ENCODE data around the gene ZNF547. TPM values are rescaled to one million over a fixed set of nuclear protein-coding genes. Genes with fewer than 3 reads are reported as not detected.
"Not testable (repeated sequence)": the region's sequence is repeated elsewhere in the genome, so short reads cannot be mapped to it uniquely, and the experiment has no call there.

Gene ZNF547
- total RNA-seq, 2 experiments from 2014 or later = 4.6 TPM

DNA sequence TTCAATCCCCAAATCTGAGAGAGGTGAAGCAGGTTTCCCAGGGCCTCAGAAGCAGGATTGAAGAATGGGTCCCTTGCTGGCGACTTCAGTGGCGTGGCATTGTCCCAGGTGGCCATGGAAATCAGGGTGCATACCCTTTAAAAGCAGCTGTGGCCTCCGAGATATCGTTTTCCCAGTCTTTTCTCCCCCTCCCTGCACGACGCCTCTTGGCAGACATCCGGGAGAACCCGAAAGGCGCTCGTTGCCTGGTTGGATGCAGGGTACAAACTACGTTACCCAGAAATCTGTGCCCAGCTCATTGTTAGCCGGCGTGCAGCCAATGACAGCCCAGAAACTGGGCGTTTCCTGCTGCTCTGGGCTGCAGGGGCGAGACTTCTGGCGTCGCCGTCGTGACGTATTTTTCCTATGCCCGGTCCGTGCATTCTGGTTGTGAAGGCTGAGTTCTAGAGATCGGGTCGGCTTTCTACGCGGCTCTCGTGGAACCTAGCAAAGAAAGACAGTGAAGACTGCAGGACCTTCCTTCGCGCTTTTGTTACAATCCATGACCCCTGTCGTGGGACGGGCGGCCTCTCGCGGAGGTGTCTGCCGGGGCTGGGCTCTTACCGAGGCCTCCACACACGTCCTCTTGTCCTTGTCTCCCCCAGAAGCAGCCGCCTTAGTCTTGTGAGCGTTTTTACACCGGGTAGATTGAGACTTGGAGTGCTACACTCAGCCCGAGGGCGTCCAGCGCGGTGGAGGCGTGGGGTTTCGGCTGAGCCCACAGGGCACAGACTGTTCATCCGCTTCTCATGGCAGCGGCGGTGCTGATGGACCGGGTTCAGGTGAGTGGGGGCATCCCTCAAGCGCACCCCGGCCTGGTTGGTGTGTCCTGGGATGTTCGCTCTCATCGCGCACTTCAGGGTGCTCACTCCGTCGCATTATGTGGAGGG lies 12.2 kb upstream of the ZNF547 start, which contains the start of gene ZNF304:
Gene ZNF304, plus strand, starts transcription at position 395 of the 929 bp plus-strand sequence. Its CDS starts 394 bp downstream, at position 789.
- H3K4me3 Mint-ChIP-seq = peak within 1 kb of the TSS; percentile 84
- ChIA-PET POLR2A (interaction anchor here (0.6 kb wide), 1 partner anchor 572 kb away, joined by 4 read pairs; no protein-coding TSS in a partner anchor), CTCF (interaction anchor here (1.4 kb wide), 1 partner anchor 565 kb away, joined by 3 read pairs; the partner anchor contains the start of gene ZNF417)
- peak; percentile 93 for DNase-seq
- H3K27ac Mint-ChIP-seq = peak within 1 kb of the TSS; percentile 93
- H3K4me1 Mint-ChIP-seq = peaks cover 34% of the 10 kb centered on the region
- peaks cover 61% of the 10 kb centered on the region for H3K36me3 Mint-ChIP-seq (ENCODE audit: low read depth)
- H3K9me3 Mint-ChIP-seq = peaks cover 41% of the 10 kb centered on the region
- no peaks in the 10 kb centered on the region for H3K27me3 Mint-ChIP-seq

- Mint-ChIP-seq H3K4me3 (peak overlapping the region; percentile 84), H3K4me1 (peaks cover 34% of the 10 kb centered on the region), H3K27me3 (no peaks in the 10 kb centered on the region), H3K27ac (peak overlapping the region; percentile 93), H3K36me3 (ENCODE audit: low read depth) (peaks cover 69% of the 10 kb centered on the region), H3K9me3 (peaks cover 45% of the 10 kb centered on the region)
- POLR2A ChIA-PET = no interaction called here
- no peak for DNase-seq
- CTCF ChIA-PET = no interaction called here
These were observed 11.5 kb upstream of the ZNF547 start for GRCh38 chr19:57351867-57352266.

DNA sequence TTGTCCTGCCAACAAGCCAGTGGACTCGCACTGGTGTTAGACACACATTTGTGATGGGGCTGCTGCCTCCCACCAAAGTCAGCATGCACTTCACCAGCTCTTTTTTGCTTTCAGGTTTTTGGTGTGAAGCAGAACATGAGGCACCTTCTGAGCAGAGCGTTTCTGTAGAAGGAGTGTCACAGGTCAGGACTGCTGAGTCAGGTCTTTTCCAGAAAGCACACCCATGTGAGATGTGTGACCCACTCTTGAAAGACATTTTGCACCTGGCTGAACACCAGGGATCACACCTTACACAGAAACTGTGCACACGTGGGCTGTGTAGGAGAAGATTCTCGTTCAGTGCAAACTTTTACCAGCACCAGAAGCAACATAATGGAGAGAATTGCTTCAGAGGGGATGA lies 7.4 kb upstream of the ZNF547 start:
- CTCF ChIA-PET = interaction anchor here (1.2 kb wide), 1 partner anchor 34 kb away, joined by 4 read pairs; the partner anchor contains the start of gene ZNF548
- no peak for DNase-seq

DNA sequence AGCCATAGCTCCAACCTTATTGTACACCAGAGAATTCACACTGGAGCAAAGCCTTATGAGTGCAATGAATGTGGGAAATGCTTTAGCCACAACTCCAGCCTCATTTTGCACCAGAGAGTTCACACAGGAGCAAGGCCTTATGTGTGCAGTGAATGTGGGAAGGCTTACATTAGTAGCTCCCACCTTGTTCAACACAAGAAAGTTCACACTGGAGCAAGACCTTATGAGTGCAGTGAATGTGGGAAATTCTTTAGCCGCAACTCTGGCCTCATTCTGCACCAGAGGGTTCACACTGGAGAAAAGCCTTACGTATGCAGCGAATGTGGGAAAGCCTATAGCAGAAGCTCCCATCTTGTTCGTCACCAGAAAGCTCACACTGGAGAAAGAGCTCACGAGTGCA lies 5.9 kb upstream of the ZNF547 start:
- Mint-ChIP-seq H3K27ac (no peak overlapping the region), H3K36me3 (ENCODE audit: low read depth) (peaks cover 77% of the 10 kb centered on the region)
- CTCF ChIA-PET = interaction anchor here (1.3 kb wide), 1 partner anchor 32 kb away, joined by 5 read pairs; the partner anchor contains the start of gene ZNF548

More for the DNA sequence above, 7.4 kb upstream of the ZNF547 start:
- Mint-ChIP-seq H3K4me1 (peaks cover 27% of the 10 kb centered on the region), H3K27ac (no peak overlapping the region), H3K4me3 (no peak overlapping the region), H3K27me3 (no peaks in the 10 kb centered on the region), H3K9me3 (peaks cover 58% of the 10 kb centered on the region), H3K36me3 (ENCODE audit: low read depth) (peaks cover 88% of the 10 kb centered on the region)
- POLR2A ChIA-PET = no interaction called here

GRCh38 chr19:57359300-57359699 lies 4.1 kb upstream of the ZNF547 start:
- H3K36me3 Mint-ChIP-seq (ENCODE audit: low read depth) = peaks cover 71% of the 10 kb centered on the region
- H3K4me1 Mint-ChIP-seq = peaks cover 15% of the 10 kb centered on the region
- no peaks in the 10 kb centered on the region for H3K27me3 Mint-ChIP-seq
- no peak for DNase-seq
- H3K4me3 Mint-ChIP-seq = no peak overlapping the region
- ChIA-PET POLR2A (no interaction called here), CTCF (no interaction called here)
- H3K27ac Mint-ChIP-seq = no peak overlapping the region
- peaks cover 52% of the 10 kb centered on the region for H3K9me3 Mint-ChIP-seq

More for the DNA sequence above, 5.9 kb upstream of the ZNF547 start:
- POLR2A ChIA-PET = no interaction called here
- peaks cover 12% of the 10 kb centered on the region for H3K4me1 Mint-ChIP-seq
- no peaks in the 10 kb centered on the region for H3K27me3 Mint-ChIP-seq
- H3K4me3 Mint-ChIP-seq = no peak overlapping the region
- no peak for DNase-seq
- H3K9me3 Mint-ChIP-seq = peaks cover 60% of the 10 kb centered on the region

- H3K4me3 Mint-ChIP-seq = peak overlapping the region; percentile 88
- ChIA-PET POLR2A (interaction anchor here (0.6 kb wide), 1 partner anchor 217 kb away, joined by 3 read pairs; the partner anchor contains the start of gene ZNF416), CTCF (interaction anchor here (0.5 kb wide), 1 partner anchor 9 kb away, joined by 3 read pairs; no protein-coding TSS in a partner anchor)
- peak overlapping the region; percentile 98 for H3K27ac Mint-ChIP-seq
- peaks cover 35% of the 10 kb centered on the region for H3K9me3 Mint-ChIP-seq
- no peak for DNase-seq
- no peaks in the 10 kb centered on the region for H3K27me3 Mint-ChIP-seq
- H3K4me1 Mint-ChIP-seq = peaks cover 15% of the 10 kb centered on the region
- peaks cover 53% of the 10 kb centered on the region for H3K36me3 Mint-ChIP-seq (ENCODE audit: low read depth)
These were observed 932 bp upstream of the ZNF547 start for GRCh38 chr19:57362419-57362818.

DNA sequence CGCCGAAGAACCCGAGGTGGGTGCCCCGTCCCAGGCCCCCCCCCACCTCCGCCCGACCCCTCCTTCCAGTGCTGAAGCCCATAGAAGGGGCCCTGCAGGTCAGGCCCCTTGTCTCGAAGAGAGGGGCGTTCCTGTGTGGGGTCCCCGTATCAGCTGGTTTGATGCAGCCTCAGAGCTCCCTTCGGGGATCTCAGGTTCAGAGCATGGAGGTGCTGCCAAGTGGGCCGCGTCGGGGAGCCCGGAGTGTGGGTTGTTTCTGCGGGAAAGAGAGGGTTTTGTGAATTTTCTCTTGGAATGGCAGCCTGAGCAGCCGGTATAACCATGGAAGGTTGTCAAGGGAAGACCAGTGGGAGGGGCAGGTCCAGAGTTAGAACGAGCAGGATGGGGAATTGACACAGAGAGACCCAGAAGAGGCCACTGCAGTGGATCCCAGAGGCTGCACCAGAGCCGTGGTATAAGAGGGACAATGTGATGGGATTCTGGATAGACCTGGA lies 384 bp downstream of the ZNF547 start:
- no peak for DNase-seq
- no peaks in the 10 kb centered on the region for H3K27me3 Mint-ChIP-seq
- H3K36me3 Mint-ChIP-seq (ENCODE audit: low read depth) = peaks cover 49% of the 10 kb centered on the region
- peaks cover 30% of the 10 kb centered on the region for H3K9me3 Mint-ChIP-seq
- peak overlapping the region; percentile 88 for H3K4me3 Mint-ChIP-seq
- H3K27ac Mint-ChIP-seq = peak overlapping the region; percentile 98
- POLR2A ChIA-PET = no interaction called here
- CTCF ChIA-PET = interaction anchor here (0.7 to 1.3 kb wide), 2 partner anchors 23 to 26 kb away, joined by 3 to 5 read pairs; partner anchors contain the start of gene ZNF548
- H3K4me1 Mint-ChIP-seq = peaks cover 15% of the 10 kb centered on the region

- Mint-ChIP-seq H3K27ac (no peak overlapping the region), H3K9me3 (peaks cover 21% of the 10 kb centered on the region), H3K4me3 (no peak overlapping the region), H3K27me3 (no peaks in the 10 kb centered on the region), H3K4me1 (peaks cover 15% of the 10 kb centered on the region), H3K36me3 (ENCODE audit: low read depth) (peaks cover 59% of the 10 kb centered on the region)
- POLR2A ChIA-PET = no interaction called here
- DNase-seq = no peak
- CTCF ChIA-PET = no interaction called here
These were observed 3.4 kb downstream of the ZNF547 start for GRCh38 chr19:57366776-57367175.

DNA sequence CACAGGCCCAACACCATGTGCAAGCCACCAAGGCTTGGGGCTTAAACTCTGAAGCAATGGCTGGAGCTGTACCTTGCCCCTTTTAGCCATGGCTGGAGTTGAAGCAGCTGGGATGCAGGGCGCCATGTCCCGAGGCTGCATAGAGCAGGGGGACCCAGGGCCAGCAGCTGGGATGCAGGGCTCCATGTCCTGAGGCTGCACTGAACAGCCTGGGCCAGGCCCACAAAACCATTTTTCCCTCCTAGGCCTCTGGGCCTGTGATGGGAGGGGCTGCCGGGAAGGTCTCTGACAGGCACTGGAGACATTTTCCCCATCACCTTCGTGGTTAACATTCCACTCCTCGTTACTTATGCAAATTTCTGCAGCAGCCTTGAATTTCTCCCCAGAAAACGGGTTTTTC lies 10.8 kb downstream of the ZNF547 start:
- Mint-ChIP-seq H3K9me3 (peaks cover 57% of the 10 kb centered on the region), H3K4me3 (no peak overlapping the region), H3K27ac (no peak overlapping the region), H3K36me3 (ENCODE audit: low read depth) (peaks cover 91% of the 10 kb centered on the region), H3K27me3 (no peaks in the 10 kb centered on the region), H3K4me1 (no peaks in the 10 kb centered on the region)
- ChIA-PET CTCF (interaction anchor here (0.7 kb wide), 1 partner anchor 780 kb away, joined by 3 read pairs; no protein-coding TSS in a partner anchor), POLR2A (no interaction called here)
- DNase-seq = no peak

GRCh38 chr19:57374647-57375046 lies 11.3 kb downstream of the ZNF547 start:
- DNase-seq, H3K4me3 Mint-ChIP-seq, H3K4me1 Mint-ChIP-seq, POLR2A ChIA-PET, H3K27me3 Mint-ChIP-seq, H3K27ac Mint-ChIP-seq, CTCF ChIA-PET: not testable (repeated sequence)
- peaks cover 93% of the 10 kb centered on the region for H3K36me3 Mint-ChIP-seq (ENCODE audit: low read depth)
- peaks cover 59% of the 10 kb centered on the region for H3K9me3 Mint-ChIP-seq

DNA sequence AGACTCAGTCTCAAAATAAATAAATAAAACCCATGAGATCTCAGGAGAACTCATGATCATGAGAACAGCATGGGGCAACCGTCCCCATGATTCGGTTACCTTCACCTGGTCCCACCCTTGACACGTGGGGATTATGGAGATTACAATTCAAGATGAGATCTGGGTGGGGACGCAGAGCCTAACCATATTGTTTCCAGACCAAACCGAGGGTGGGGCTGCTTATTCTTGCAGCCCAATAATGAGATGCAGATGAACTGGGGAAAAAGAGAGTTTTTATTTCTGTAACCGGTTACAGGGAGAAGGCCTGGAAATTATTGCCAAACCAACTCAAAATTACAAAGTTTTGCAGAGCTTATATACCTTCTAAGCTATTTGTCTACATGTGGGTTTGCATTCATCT lies 12.8 kb downstream of the ZNF547 start:
- peaks cover 70% of the 10 kb centered on the region for H3K9me3 Mint-ChIP-seq
- H3K4me1 Mint-ChIP-seq = no peaks in the 10 kb centered on the region
- no peak overlapping the region for H3K4me3 Mint-ChIP-seq
- peaks cover 82% of the 10 kb centered on the region for H3K36me3 Mint-ChIP-seq (ENCODE audit: low read depth)
- ChIA-PET POLR2A (no interaction called here), CTCF (no interaction called here)
- H3K27me3 Mint-ChIP-seq = no peaks in the 10 kb centered on the region
- no peak for DNase-seq
- H3K27ac Mint-ChIP-seq = no peak overlapping the region

DNA sequence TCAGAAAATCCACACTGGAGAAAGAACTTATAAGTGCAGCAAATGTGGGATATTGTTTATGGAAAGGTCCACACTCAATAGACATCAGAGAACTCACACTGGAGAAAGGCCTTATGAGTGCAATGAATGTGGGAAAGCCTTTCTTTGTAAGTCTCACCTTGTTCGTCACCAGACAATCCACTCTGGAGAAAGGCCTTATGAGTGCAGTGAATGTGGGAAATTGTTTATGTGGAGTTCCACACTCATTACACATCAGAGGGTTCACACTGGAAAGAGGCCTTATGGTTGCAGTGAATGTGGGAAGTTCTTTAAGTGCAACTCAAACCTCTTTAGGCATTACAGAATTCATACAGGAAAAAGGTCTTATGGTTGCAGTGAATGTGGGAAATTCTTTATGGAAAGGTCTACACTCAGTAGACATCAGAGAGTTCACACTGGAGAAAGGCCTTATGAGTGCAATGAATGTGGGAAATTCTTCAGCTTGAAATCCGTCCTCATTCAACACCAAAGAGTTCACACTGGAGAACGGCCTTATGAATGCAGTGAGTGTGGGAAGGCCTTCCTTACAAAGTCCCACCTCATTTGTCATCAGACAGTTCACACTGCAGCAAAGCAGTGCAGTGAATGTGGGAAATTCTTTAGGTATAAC lies 14.3 kb downstream of the ZNF547 start:
- no peak for DNase-seq
- Mint-ChIP-seq H3K27me3 (no peaks in the 10 kb centered on the region), H3K4me3 (no peak overlapping the region), H3K36me3 (ENCODE audit: low read depth) (peaks cover 67% of the 10 kb centered on the region), H3K27ac (no peak overlapping the region), H3K4me1 (no peaks in the 10 kb centered on the region), H3K9me3 (peaks cover 68% of the 10 kb centered on the region)
- ChIA-PET POLR2A (no interaction called here), CTCF (no interaction called here)

- ChIA-PET POLR2A (no interaction called here), CTCF (no interaction called here)
- no peak overlapping the region for H3K27ac Mint-ChIP-seq
- no peak overlapping the region for H3K4me3 Mint-ChIP-seq
- peaks cover 60% of the 10 kb centered on the region for H3K9me3 Mint-ChIP-seq
- no peaks in the 10 kb centered on the region for H3K4me1 Mint-ChIP-seq
- peaks cover 34% of the 10 kb centered on the region for H3K36me3 Mint-ChIP-seq (ENCODE audit: low read depth)
- H3K27me3 Mint-ChIP-seq = no peaks in the 10 kb centered on the region
- no peak for DNase-seq
These were observed 17.6 kb downstream of the ZNF547 start for GRCh38 chr19:57380923-57381322.

Data from activated CD4-positive, alpha-beta T cell treated with anti-CD3 and anti-CD28 coated beads, Interleukin-2, amount 10 ng/mL, durations not matched to agents 7 days and 5 days (primary cell).